ENCODE results near the gene RDX. TPM values are rescaled to one million over a fixed set of nuclear protein-coding genes. Genes with fewer than 3 reads are reported as not detected.

RDX gene
- total RNA-seq, 2 experiments from 2014 or later: 23.7 to 25.5 TPM

- ChIA-PET CTCF (ENCODE audit: unreplicated experiment) (no interaction called here), POLR2A (interaction anchor here (1.0 kb wide), 1 partner anchor 232 kb away, joined by 3 read pairs; no protein-coding TSS in a partner anchor)
- Histone ChIP-seq H3K9me3 (ENCODE audit: low read length) (no peaks in the 10 kb centered on the region), H3K4me3 (ENCODE audit: low read depth, low read length, poor library complexity, severe bottlenecking) (no peak overlapping the region), H3K4me1 (ENCODE audit: insufficient read depth, low read length, poor library complexity, severe bottlenecking) (no peaks in the 10 kb centered on the region), H3K9me2 (ENCODE audit: insufficient read depth, low read length) (no peaks in the 10 kb centered on the region), H3K27ac (ENCODE audit: low read depth, low read length, poor library complexity, severe bottlenecking) (no peak overlapping the region), H3K79me2 (ENCODE audit: insufficient read depth, low read depth, low read length) (no peaks in the 10 kb centered on the region), H4K20me1 (ENCODE audit: insufficient read depth, low read length) (no peaks in the 10 kb centered on the region), H3K4me2 (ENCODE audit: low read length) (no peak overlapping the region), H2AFZ (ENCODE audit: low read length) (no peak overlapping the region), H3K36me3 (ENCODE audit: insufficient read depth, low read length) (no peaks in the 10 kb centered on the region)
- TF ChIP-seq EZH2phosphoT487 (IDR thresholded peaks at IDR 0.05; ENCODE audit: borderline replicate concordance, low read depth, low read length) (no peak), CTCF (conservative IDR thresholded peaks at IDR 0.05; ENCODE audit: low read length) (no peak)
- no TSS peak for BruUV-seq (replicated peaks)
- DNase-seq (ENCODE audit: low spot score): no peak
- intact Hi-C loops (cut with micrococcal nuclease; ENCODE audit: unreplicated experiment): no loop called here
Measured at GRCh38 chr11:110177086-110177456, 119.3 kb downstream of the RDX start.

GRCh38 chr11:110176366-110177085 lies 119.9 kb downstream of the RDX start:
- no peak for DNase-seq (ENCODE audit: low spot score)
- Histone ChIP-seq H3K27ac (ENCODE audit: low read depth, low read length, poor library complexity, severe bottlenecking) (no peak overlapping the region), H3K4me3 (ENCODE audit: low read depth, low read length, poor library complexity, severe bottlenecking) (no peak overlapping the region), H3K4me1 (ENCODE audit: insufficient read depth, low read length, poor library complexity, severe bottlenecking) (no peaks in the 10 kb centered on the region), H3K9me3 (ENCODE audit: low read length) (no peaks in the 10 kb centered on the region), H3K4me2 (ENCODE audit: low read length) (no peak overlapping the region), H3K79me2 (ENCODE audit: insufficient read depth, low read depth, low read length) (no peaks in the 10 kb centered on the region), H3K9me2 (ENCODE audit: insufficient read depth, low read length) (no peaks in the 10 kb centered on the region), H4K20me1 (ENCODE audit: insufficient read depth, low read length) (no peaks in the 10 kb centered on the region), H2AFZ (ENCODE audit: low read length) (no peak overlapping the region), H3K36me3 (ENCODE audit: insufficient read depth, low read length) (no peaks in the 10 kb centered on the region)
- no TSS peak for BruUV-seq (replicated peaks)
- no peak for TF ChIP-seq EZH2phosphoT487 (IDR thresholded peaks at IDR 0.05; ENCODE audit: borderline replicate concordance, low read depth, low read length)
- TF ChIP-seq CTCF (conservative IDR thresholded peaks at IDR 0.05; ENCODE audit: low read length): no peak
- POLR2A ChIA-PET: interaction anchor here (0.6 kb wide), 1 partner anchor 17 kb away, joined by 3 read pairs; no protein-coding TSS in a partner anchor
- CTCF ChIA-PET (ENCODE audit: unreplicated experiment): no interaction called here
- intact Hi-C loops (cut with micrococcal nuclease; ENCODE audit: unreplicated experiment): no loop called here

GRCh38 chr11:110174645-110175310 lies 121.6 kb downstream of the RDX start:
- DNase-seq (ENCODE audit: low spot score): no peak
- BruUV-seq (replicated peaks): no TSS peak
- ChIA-PET CTCF (ENCODE audit: unreplicated experiment) (no interaction called here), POLR2A (interaction anchor here (0.7 kb wide), 1 partner anchor 22 kb away, joined by 3 read pairs; no protein-coding TSS in a partner anchor)
- 0 out of 2 replicates have a peak overlapping the region, but pooled peaks have one; percentile 32 for H2AFZ ChIP-seq (ENCODE audit: low read length)
- no peak overlapping the region for H3K4me3 ChIP-seq (ENCODE audit: low read depth, low read length, poor library complexity, severe bottlenecking)
- H3K4me2 ChIP-seq (ENCODE audit: low read length): no peak overlapping the region
- H4K20me1 ChIP-seq (ENCODE audit: insufficient read depth, low read length): no peaks in the 10 kb centered on the region
- H3K9me3 ChIP-seq (ENCODE audit: low read length): no peaks in the 10 kb centered on the region
- H3K9me2 ChIP-seq (ENCODE audit: insufficient read depth, low read length): no peaks in the 10 kb centered on the region
- H3K4me1 ChIP-seq (ENCODE audit: insufficient read depth, low read length, poor library complexity, severe bottlenecking): no peaks in the 10 kb centered on the region
- H3K27ac ChIP-seq (ENCODE audit: low read depth, low read length, poor library complexity, severe bottlenecking): no peak overlapping the region
- no peaks in the 10 kb centered on the region for H3K36me3 ChIP-seq (ENCODE audit: insufficient read depth, low read length)
- intact Hi-C loops (cut with micrococcal nuclease; ENCODE audit: unreplicated experiment): no loop called here
- TF ChIP-seq CTCF (conservative IDR thresholded peaks at IDR 0.05; ENCODE audit: low read length): no peak
- TF ChIP-seq EZH2phosphoT487 (IDR thresholded peaks at IDR 0.05; ENCODE audit: borderline replicate concordance, low read depth, low read length): no peak
- no peaks in the 10 kb centered on the region for H3K79me2 ChIP-seq (ENCODE audit: insufficient read depth, low read depth, low read length)

Measured in OCI-LY7 (cell line).